RWPE2 (cell line): ENCODE measurements around the gene SUPT16H.

ENCODE experiments used
- ATAC-seq: fragments of 200-7000 bp; cut with Tn5 transposase; 3 replicates; pipeline ENCODE4 v1.9.1; 2021; ENCODE audit warnings: low read depth
- DNase-seq: peaks from one replicate; pipeline ENCODE4 v3.0.0-alpha.2; 2020; ENCODE audit warnings: low spot score
- H3K27ac ChIP-seq: fragments of 450-650 bp; 2 replicates; pipeline ENCODE4 v1.5.1; 2017; ENCODE audit warnings: mild to moderate bottlenecking; ENCODE audit not compliant: poor library complexity, severe bottlenecking
- H3K27me3 ChIP-seq: fragments of 250-450 bp; sonication (Bioruptor Pico); 2 replicates; pipeline ENCODE4 v1.5.1; 2021; ENCODE audit warnings: mild to moderate bottlenecking, moderate library complexity; ENCODE audit not compliant: insufficient read depth, poor library complexity, severe bottlenecking
- H3K36me3 ChIP-seq: fragments of 250-450 bp; sonication (Bioruptor Pico); 2 replicates; pipeline ENCODE4 v1.5.1; 2020; ENCODE audit warnings: low read depth, mild to moderate bottlenecking, moderate library complexity
- H3K4me1 ChIP-seq: fragments of 250-450 bp; sonication (Bioruptor Pico); 2 replicates; pipeline ENCODE4 v1.5.1; 2021; ENCODE audit warnings: mild to moderate bottlenecking, moderate library complexity; ENCODE audit not compliant: insufficient read depth, poor library complexity, severe bottlenecking
- H3K4me3 ChIP-seq: fragments of 250-450 bp; sonication (Bioruptor Pico); 2 replicates; pipeline ENCODE4 v1.5.1; 2021; ENCODE audit warnings: mild to moderate bottlenecking, moderate library complexity; ENCODE audit not compliant: severe bottlenecking
- H3K9me3 ChIP-seq: fragments of 250-450 bp; sonication (Bioruptor Pico); 2 replicates; pipeline ENCODE4 v1.5.1; 2021; ENCODE audit warnings: mild to moderate bottlenecking, moderate library complexity; ENCODE audit not compliant: severe bottlenecking
- TF ChIP-seq, protein P1 (sequence below): fragments of 450-650 bp; IDR thresholded peaks from one replicate; pipeline ENCODE4 v1.5.1; 2017; ENCODE audit warnings: mild to moderate bottlenecking, moderate library complexity; ENCODE audit not compliant: poor library complexity, severe bottlenecking

The SUPT16H gene

DNA sequence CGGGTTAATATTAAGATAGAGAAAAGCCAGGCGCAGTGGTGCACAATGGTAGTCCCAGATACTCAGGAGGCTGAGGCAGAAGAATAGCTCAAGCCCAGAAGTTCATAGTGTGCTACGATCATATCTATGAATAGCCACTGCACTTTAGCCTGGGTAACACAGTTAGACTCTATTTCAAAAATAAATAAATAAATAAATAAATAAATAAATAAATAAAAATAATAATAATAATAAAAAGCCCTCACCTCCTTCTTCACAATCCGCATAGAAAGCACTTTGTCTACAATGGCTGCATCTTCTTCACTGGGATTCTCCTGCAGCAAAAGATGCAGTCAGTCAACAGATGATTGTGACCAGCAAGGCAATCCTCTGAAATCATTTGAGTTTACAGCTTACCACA lies 31.5 kb upstream of the SUPT16H start:
- ATAC-seq = no peak
- DNase-seq = no peak
- H3K9me3 ChIP-seq = no peaks in the 10 kb centered on the region
- H3K4me3 ChIP-seq = no peak overlapping the region
- H3K36me3 ChIP-seq = peaks cover 96% of the 10 kb centered on the region
- no peaks in the 10 kb centered on the region for H3K27me3 ChIP-seq
- H3K27ac ChIP-seq = no peak overlapping the region
- H3K4me1 ChIP-seq = no peaks in the 10 kb centered on the region
- TF ChIP-seq, protein P1, sequence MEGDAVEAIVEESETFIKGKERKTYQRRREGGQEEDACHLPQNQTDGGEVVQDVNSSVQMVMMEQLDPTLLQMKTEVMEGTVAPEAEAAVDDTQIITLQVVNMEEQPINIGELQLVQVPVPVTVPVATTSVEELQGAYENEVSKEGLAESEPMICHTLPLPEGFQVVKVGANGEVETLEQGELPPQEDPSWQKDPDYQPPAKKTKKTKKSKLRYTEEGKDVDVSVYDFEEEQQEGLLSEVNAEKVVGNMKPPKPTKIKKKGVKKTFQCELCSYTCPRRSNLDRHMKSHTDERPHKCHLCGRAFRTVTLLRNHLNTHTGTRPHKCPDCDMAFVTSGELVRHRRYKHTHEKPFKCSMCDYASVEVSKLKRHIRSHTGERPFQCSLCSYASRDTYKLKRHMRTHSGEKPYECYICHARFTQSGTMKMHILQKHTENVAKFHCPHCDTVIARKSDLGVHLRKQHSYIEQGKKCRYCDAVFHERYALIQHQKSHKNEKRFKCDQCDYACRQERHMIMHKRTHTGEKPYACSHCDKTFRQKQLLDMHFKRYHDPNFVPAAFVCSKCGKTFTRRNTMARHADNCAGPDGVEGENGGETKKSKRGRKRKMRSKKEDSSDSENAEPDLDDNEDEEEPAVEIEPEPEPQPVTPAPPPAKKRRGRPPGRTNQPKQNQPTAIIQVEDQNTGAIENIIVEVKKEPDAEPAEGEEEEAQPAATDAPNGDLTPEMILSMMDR = no peak

DNA sequence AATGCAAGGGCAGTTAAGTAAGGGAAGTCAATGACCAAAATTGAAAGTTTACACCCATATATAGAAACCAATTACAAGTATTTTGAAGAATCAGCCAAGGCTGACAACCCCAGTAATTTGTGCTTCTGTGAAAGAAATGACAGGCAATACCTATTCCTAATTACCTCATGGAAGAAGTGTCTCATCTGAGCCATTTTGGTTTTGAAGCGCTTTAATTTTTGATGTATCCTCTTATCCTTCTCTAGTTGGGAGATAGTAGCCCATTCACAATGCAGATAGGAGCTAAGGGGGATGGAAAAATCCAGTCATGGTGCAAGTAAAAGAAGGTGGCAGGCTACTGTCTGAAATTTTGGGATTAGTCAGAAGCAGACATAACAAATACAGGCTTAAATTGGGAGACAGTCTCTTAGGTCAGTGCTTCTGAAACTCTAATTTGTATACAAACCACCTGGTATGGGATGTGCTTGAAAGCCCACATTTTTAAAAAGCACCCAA lies 30.4 kb upstream of the SUPT16H start:
- H3K9me3 ChIP-seq = no peaks in the 10 kb centered on the region
- H3K4me1 ChIP-seq = no peaks in the 10 kb centered on the region
- H3K4me3 ChIP-seq = no peak overlapping the region
- ATAC-seq = no peak
- no peak overlapping the region for H3K27ac ChIP-seq
- H3K27me3 ChIP-seq = no peaks in the 10 kb centered on the region
- H3K36me3 ChIP-seq = peaks cover 98% of the 10 kb centered on the region
- DNase-seq = no peak
- TF ChIP-seq, protein P1 = no peak

DNA sequence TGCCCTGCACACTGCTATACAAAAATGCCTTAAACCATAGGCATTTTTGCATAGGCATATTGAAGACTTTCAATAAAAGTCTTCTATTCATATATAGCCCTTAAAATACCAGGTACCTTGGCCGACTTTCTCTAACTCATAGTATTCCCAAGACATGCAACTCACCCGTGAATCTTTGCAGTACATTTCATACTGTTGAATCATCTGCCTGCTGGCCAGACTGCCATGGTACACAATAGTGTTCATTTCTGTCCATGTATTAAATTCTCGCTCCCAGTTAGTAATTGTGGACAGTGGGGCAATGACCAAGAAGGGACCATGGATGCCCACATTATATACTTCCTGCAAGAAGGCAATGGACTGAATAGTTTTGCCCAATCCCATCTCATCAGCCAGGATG lies 24.3 kb upstream of the SUPT16H start:
- Histone ChIP-seq H3K9me3 (no peaks in the 10 kb centered on the region), H3K4me1 (peaks cover 10% of the 10 kb centered on the region), H3K36me3 (peaks cover 100% of the 10 kb centered on the region), H3K27me3 (no peaks in the 10 kb centered on the region), H3K27ac (no peak overlapping the region), H3K4me3 (no peak overlapping the region)
- TF ChIP-seq, protein P1 = no peak
- ATAC-seq (peak; percentile 97), DNase-seq (no peak)

DNA sequence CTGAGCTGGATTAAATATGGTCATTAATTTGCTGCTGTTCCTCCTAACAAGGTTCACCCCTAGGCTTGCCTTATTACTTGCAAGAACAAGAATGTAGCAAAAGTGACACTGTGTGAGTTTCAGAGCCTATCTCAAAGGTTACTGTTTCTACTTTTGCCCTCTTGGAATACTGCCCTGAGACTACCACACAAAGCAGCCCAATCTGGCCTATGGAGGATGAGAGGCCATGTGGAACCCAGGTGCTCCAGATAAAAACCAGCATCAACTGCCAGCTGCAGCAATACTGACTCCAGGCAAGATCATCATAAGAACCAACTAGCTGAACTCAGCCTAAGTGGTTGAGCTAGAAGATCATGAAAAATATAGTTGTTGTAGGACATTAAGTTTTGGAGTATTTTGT lies 22.4 kb upstream of the SUPT16H start:
- ATAC-seq = no peak

DNA sequence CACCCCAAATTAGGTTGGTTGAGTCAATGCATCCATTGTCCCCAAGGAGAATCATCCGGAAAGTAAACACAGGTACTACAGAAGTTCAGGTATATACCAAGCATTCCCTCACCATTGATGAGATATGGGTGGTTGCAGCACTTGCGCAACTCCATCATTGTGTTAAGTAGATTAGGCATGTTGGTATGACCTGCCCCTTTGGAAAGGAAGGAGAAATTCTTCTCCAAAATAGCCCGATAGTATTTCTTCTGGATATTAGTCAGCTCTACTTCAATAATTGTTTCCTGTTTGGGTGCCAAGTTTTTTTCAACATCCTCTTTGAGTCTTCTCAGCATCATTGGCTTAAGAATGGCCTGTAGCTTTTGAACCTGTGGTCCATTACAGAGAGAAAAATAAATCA lies 21.3 kb upstream of the SUPT16H start:
- peaks cover 10% of the 10 kb centered on the region for H3K4me1 ChIP-seq
- no peak for DNase-seq
- no peak overlapping the region for H3K4me3 ChIP-seq
- no peak overlapping the region for H3K27ac ChIP-seq
- no peaks in the 10 kb centered on the region for H3K27me3 ChIP-seq
- TF ChIP-seq, protein P1 = no peak
- no peaks in the 10 kb centered on the region for H3K9me3 ChIP-seq
- ATAC-seq = no peak
- peaks cover 100% of the 10 kb centered on the region for H3K36me3 ChIP-seq

More for the DNA sequence above, 22.4 kb upstream of the SUPT16H start:
- Histone ChIP-seq H3K4me3 (no peak overlapping the region), H3K27ac (no peak overlapping the region), H3K36me3 (peaks cover 100% of the 10 kb centered on the region), H3K4me1 (peaks cover 10% of the 10 kb centered on the region), H3K27me3 (no peaks in the 10 kb centered on the region), H3K9me3 (no peaks in the 10 kb centered on the region)
- DNase-seq = no peak
- TF ChIP-seq, protein P1 = no peak
